B cell (primary cell): ENCODE data around the gene PTPRO. TPM values are rescaled to one million over a fixed set of nuclear protein-coding genes. Genes with fewer than 3 reads are reported as not detected.

Experiments
- ATAC-seq: fragments of 200-7000 bp; cut with Tn5 transposase; one replicate; pipeline ENCODE4 v1.10.0; 2021; ENCODE audit warnings: low read depth, mild to moderate bottlenecking, moderate number of reproducible peaks, moderate library complexity
- CTCF ChIA-PET: fragments of 350-600 bp; sonication (Branson Sonifier 250); formaldehyde crosslinking; loops from one replicate; lab custom pipeline; 2021; ENCODE audit warnings: antibody characterized with exemption, inconsistent platforms; lab: Charles Lee
- POLR2A ChIA-PET: fragments of 350-600 bp; sonication (Branson Sonifier 250); formaldehyde crosslinking; loops from one replicate; lab custom pipeline; 2021; ENCODE audit warnings: antibody characterized with exemption; lab: Charles Lee
- DNase-seq: peaks from one replicate; pipeline ENCODE4 v3.0.0; 2013
- H2AFZ ChIP-seq: 2 replicates; pipeline ENCODE4 v1.6.1; 2012; ENCODE audit warnings: mild to moderate bottlenecking, low read depth, low read length; ENCODE audit not compliant: insufficient read depth, poor library complexity, severe bottlenecking
- H3K27ac ChIP-seq, 2 donors: 1 replicate in 1 of 2; 2 replicates in 1 of 2; pipeline ENCODE4 v1.5.1; 2012 to 2013; ENCODE audit warnings: low read length in 2 of 2, mild to moderate bottlenecking in 2 of 2, moderate library complexity in 1 of 2
- H3K27me3 ChIP-seq, 4 experiments: fragments of 200-600 bp in 1 of 4; sonication (generic) in 1 of 4; replicated peaks in 1 of 4; 1 replicate in 2 of 4; 2 replicates in 2 of 4; pipeline versions ENCODE4 v1.6.1 to v1.7.0; 2013 to 2016; ENCODE audit warnings: low read length in 3 of 4, mild to moderate bottlenecking in 2 of 4, mixed read lengths in 1 of 4, moderate library complexity in 1 of 4; ENCODE audit not compliant: insufficient read depth in 4 of 4, control insufficient read depth in 3 of 4; ENCODE audit errors: control extremely low read depth in 1 of 4
- H3K36me3 ChIP-seq, 2 experiments: replicated peaks in 1 of 2; 1 replicate in 1 of 2; 2 replicates in 1 of 2; pipeline versions ENCODE4 v1.6.1 to v1.7.1; 2013; ENCODE audit warnings: low read length in 1 of 2; ENCODE audit not compliant: insufficient read depth in 2 of 2, control insufficient read depth in 1 of 2; ENCODE audit errors: control extremely low read depth in 1 of 2, extremely low read depth in 1 of 2
- H3K4me1 ChIP-seq, 2 donors: fragments of 200-600 bp in 1 of 2; sonication (generic) in 1 of 2; 1 replicate in 1 of 2; 2 replicates in 1 of 2; pipeline versions ENCODE4 v1.5.1 to v1.6.1; 2013 to 2017; ENCODE audit warnings: low read length in 2 of 2; ENCODE audit not compliant: control insufficient read depth in 2 of 2, insufficient read depth in 2 of 2
- H3K4me2 ChIP-seq: replicated peaks from 2 replicates; pipeline ENCODE3; 2012; ENCODE audit warnings: mild to moderate bottlenecking, low read depth, low read length; ENCODE audit not compliant: poor library complexity, severe bottlenecking
- H3K4me3 ChIP-seq, 5 experiments: fragments of 200-600 bp in 1 of 5; sonication (generic) in 1 of 5; 1 replicate in 3 of 5; 2 replicates in 2 of 5; pipeline versions ENCODE4 v1.5.1 to v1.7.0; 2011 to 2016; ENCODE audit warnings: low read length in 4 of 5, mild to moderate bottlenecking in 4 of 5, low read depth in 2 of 5, control low read depth in 1 of 5, moderate library complexity in 1 of 5; ENCODE audit not compliant: insufficient read depth in 1 of 5; ENCODE audit errors: control extremely low read depth in 1 of 5, extremely low read depth in 1 of 5
- H3K79me2 ChIP-seq: fragments of 200-600 bp; sonication (generic); one replicate; pipeline ENCODE4 v1.6.0; 2016; ENCODE audit warnings: low read length; ENCODE audit not compliant: control insufficient read depth, insufficient read depth
- H3K9ac ChIP-seq: fragments of 200-600 bp; sonication (generic); 2 replicates; pipeline ENCODE4 v1.6.1; 2017; ENCODE audit warnings: mild to moderate bottlenecking, low read length, moderate library complexity
- H3K9me3 ChIP-seq, 3 donors: one replicate each; pipeline versions ENCODE4 v1.6.1 to v1.7.1; 2013; ENCODE audit warnings: low read length in 2 of 3; ENCODE audit not compliant: control insufficient read depth in 2 of 3, insufficient read depth in 1 of 3; ENCODE audit errors: control extremely low read depth in 1 of 3
- H4K20me1 ChIP-seq: 2 replicates; pipeline ENCODE4 v1.6.0; 2012; ENCODE audit warnings: mild to moderate bottlenecking, low read length; ENCODE audit not compliant: insufficient read depth, control insufficient read depth, poor library complexity, severe bottlenecking
- H3K27ac Mint-ChIP-seq: one replicate; pipeline ENCODE4 v1.8.0; 2021; ENCODE audit warnings: mixed read lengths
- H3K27me3 Mint-ChIP-seq: one replicate; pipeline ENCODE4 v1.8.0; 2021; ENCODE audit warnings: mixed read lengths
- H3K4me1 Mint-ChIP-seq: one replicate; pipeline ENCODE4 v1.8.0; 2021; ENCODE audit warnings: mixed read lengths
- H3K4me3 Mint-ChIP-seq: one replicate; pipeline ENCODE4 v1.8.0; 2021; ENCODE audit warnings: mixed read lengths
- H3K9me3 Mint-ChIP-seq: one replicate; pipeline ENCODE4 v1.8.0; 2022; ENCODE audit warnings: mixed read lengths; ENCODE audit not compliant: insufficient read depth
- EZH2 ChIP-seq: IDR thresholded peaks from 2 replicates; pipeline ENCODE4 v1.6.1; 2012; ENCODE audit warnings: borderline replicate concordance, low read depth, mild to moderate bottlenecking, moderate library complexity, low read length; ENCODE audit not compliant: insufficient read depth, poor library complexity, severe bottlenecking
- WGBS: methylation state at CpG from one replicate; pipeline ENCODE4 v1.1.5; 2013; ENCODE audit warnings: missing lambda C conversion rate; ENCODE audit not compliant: insufficient coverage; 5-methylcytosine and 5-hydroxymethylcytosine counted together
- intact Hi-C: fragments of 100-400 bp; cut with micrococcal nuclease; formaldehyde crosslinking; loops from one replicate; pipeline ENCODE4 v1.10.0; 2022
- polyA plus RNA-seq: library from polyadenylated mRNA; depleted of rRNA; stranded (reverse); fragments of >200 nt; gene quantifications from 2 replicates; pipeline ENCODE4 v1.2.3, GENCODE V29; 2012
- total RNA-seq, 2 donors: library from RNA; stranded (reverse); fragments of 120-200 nt in 1 of 2; gene quantifications; 1 replicate in 1 of 2; 2 replicates in 1 of 2; pipeline versions ENCODE4 v1.2.3 to v1.2.4, GENCODE V29; 2013 to 2022
- TF ChIP-seq, protein P1 (sequence below): fragments of 200-600 bp; IDR thresholded peaks from one replicate; pipeline ENCODE4 v1.8.0; 2022; ENCODE audit warnings: antibody characterized with exemption, mild to moderate bottlenecking

PTPRO gene
- total and polyA plus RNA-seq, 2 donors (not counting 1 experiment from before 2014, with no cell fraction given): 23.1 to 23.6 TPM

DNA sequence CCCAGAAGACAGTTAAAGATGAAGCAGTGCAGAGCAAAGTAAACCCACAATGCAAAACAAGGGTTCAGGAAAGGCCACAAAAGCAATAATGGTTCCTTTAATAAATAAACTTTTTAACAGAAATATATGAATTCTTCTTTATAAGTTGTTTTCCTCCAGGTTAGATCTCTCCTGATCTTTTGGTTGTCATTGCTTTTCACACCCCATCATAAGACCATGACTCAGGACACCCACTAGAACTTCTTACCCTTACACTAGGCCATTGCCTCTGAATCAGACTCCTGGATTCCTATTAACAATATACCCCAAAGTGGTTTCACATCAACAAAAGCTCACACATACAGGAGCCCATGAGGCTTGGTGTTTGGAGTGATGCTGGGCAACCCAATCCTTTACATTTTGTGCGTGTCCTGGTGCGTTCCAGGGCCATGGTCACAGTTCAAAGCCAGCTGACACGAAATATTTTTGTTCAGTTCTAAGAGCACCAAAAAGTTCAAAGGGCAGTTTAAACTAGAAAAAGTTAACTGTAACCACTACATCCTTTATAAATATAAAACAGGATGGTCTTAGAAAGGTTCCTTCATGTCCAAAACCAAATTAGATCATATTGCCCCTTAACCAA lies 279.9 kb downstream of the PTPRO start:
- H3K9me3 ChIP-seq: no peaks in the 10 kb centered on the region
- WGBS: 100% methylated on average over 3 of the region's 3 CpGs
- ChIA-PET CTCF (interaction anchor here (0.8 kb wide), 1 partner anchor 255 kb away, joined by 3 read pairs; no protein-coding TSS in a partner anchor), POLR2A (no interaction called here)
- H3K9me3 Mint-ChIP-seq: no peaks in the 10 kb centered on the region
- no peak for ATAC-seq
- no peak overlapping the region for H3K27ac Mint-ChIP-seq
- H3K27me3 Mint-ChIP-seq: peaks cover 7% of the 10 kb centered on the region
- no peaks in the 10 kb centered on the region for H4K20me1 ChIP-seq
- H3K4me3 ChIP-seq: no peak overlapping the region
- H3K27me3 ChIP-seq: no peaks in the 10 kb centered on the region
- H3K9ac ChIP-seq: no peak overlapping the region
- H3K4me1 ChIP-seq: no peaks in the 10 kb centered on the region
- H3K27ac ChIP-seq: no peak overlapping the region
- no peaks in the 10 kb centered on the region for H3K36me3 ChIP-seq
- intact Hi-C loops: no loop called here
- DNase-seq: no peak
- no peak overlapping the region for H2AFZ ChIP-seq
- H3K79me2 ChIP-seq: no peaks in the 10 kb centered on the region
- no peak for TF ChIP-seq EZH2
- TF ChIP-seq, protein P1, sequence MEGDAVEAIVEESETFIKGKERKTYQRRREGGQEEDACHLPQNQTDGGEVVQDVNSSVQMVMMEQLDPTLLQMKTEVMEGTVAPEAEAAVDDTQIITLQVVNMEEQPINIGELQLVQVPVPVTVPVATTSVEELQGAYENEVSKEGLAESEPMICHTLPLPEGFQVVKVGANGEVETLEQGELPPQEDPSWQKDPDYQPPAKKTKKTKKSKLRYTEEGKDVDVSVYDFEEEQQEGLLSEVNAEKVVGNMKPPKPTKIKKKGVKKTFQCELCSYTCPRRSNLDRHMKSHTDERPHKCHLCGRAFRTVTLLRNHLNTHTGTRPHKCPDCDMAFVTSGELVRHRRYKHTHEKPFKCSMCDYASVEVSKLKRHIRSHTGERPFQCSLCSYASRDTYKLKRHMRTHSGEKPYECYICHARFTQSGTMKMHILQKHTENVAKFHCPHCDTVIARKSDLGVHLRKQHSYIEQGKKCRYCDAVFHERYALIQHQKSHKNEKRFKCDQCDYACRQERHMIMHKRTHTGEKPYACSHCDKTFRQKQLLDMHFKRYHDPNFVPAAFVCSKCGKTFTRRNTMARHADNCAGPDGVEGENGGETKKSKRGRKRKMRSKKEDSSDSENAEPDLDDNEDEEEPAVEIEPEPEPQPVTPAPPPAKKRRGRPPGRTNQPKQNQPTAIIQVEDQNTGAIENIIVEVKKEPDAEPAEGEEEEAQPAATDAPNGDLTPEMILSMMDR: no peak
- H3K4me3 Mint-ChIP-seq: no peak overlapping the region
- no peaks in the 10 kb centered on the region for H3K4me1 Mint-ChIP-seq
- H3K4me2 ChIP-seq: no peak overlapping the region

DNA sequence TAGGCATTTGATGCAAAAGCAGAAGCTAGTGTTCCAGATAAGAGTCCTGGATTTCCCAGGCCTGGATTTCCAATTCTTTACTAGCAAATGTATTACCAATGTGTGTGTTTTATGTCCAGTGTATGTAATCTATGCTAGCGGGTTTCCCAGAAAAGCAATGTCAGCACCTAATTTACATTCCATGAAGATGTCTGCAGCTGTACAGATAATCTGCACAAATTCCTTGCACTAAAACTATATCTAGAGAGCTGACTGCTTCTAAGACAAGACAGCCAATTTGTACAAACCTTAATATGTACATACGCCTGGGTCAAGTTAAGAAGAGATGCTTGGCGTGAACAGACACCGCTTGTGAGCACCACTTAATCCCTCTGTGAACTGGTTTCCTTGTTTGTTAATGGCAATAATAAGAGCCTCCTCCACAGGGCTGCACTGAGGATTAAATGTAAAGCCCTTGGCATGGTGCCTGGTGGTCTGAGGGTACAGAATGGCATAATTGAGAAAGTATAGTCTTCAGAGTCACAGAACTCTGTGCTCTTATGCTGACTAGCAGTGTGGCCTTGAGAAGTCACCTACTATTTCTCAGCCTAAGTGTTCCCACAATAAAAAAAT lies 281.3 kb downstream of the PTPRO start:
- H3K4me1 ChIP-seq: no peaks in the 10 kb centered on the region
- H3K4me2 ChIP-seq: no peak overlapping the region
- DNase-seq (no peak), ATAC-seq (no peak)
- H4K20me1 ChIP-seq: no peaks in the 10 kb centered on the region
- CTCF ChIA-PET: no interaction called here
- H3K9ac ChIP-seq: no peak overlapping the region
- H3K4me3 ChIP-seq: no peak overlapping the region
- no peak overlapping the region for H3K27ac ChIP-seq
- Mint-ChIP-seq H3K27ac (no peak overlapping the region), H3K4me1 (no peaks in the 10 kb centered on the region), H3K27me3 (peaks cover 7% of the 10 kb centered on the region), H3K4me3 (no peak overlapping the region), H3K9me3 (no peaks in the 10 kb centered on the region)
- no peaks in the 10 kb centered on the region for H3K79me2 ChIP-seq
- TF ChIP-seq EZH2: no peak
- TF ChIP-seq, protein P1: no peak
- H3K27me3 ChIP-seq: no peaks in the 10 kb centered on the region
- intact Hi-C loops: no loop called here
- no peaks in the 10 kb centered on the region for H3K36me3 ChIP-seq
- POLR2A ChIA-PET: no interaction called here
- no peaks in the 10 kb centered on the region for H3K9me3 ChIP-seq
- H2AFZ ChIP-seq: no peak overlapping the region
- 100% methylated on average over 2 of the region's 4 CpGs for WGBS
